Uterus (tissue), 4 donors: ENCODE data around the gene ARHGAP31. TPM values are rescaled to one million over a fixed set of nuclear protein-coding genes. Genes with fewer than 3 reads are reported as not detected.

Experiments used
- DNase-seq, 2 donors: peaks; one replicate each; pipeline ENCODE4 v3.0.0-alpha.2; 2019 to 2020
- H3K27ac ChIP-seq, 2 donors: fragments of 200-600 bp; sonication (generic); 1 replicate in 1 of 2; 2 replicates in 1 of 2; pipeline ENCODE4 v1.5.1; 2016 to 2018
- H3K27me3 ChIP-seq, 2 donors: fragments of 200-600 bp; sonication (generic); one replicate each; pipeline ENCODE4 v1.5.1; 2018 to 2019; ENCODE audit warnings: control low read depth in 1 of 2
- H3K36me3 ChIP-seq, 2 donors: fragments of 200-600 bp; sonication (generic); one replicate each; pipeline ENCODE4 v1.5.1; 2019; ENCODE audit warnings: control low read depth in 1 of 2
- H3K4me1 ChIP-seq, 2 donors: fragments of 200-600 bp; sonication (generic); one replicate each; pipeline ENCODE4 v1.5.1; 2018 to 2019; ENCODE audit warnings: control low read depth in 1 of 2
- H3K4me3 ChIP-seq, 2 donors: fragments of 200-600 bp; sonication (generic); 1 replicate in 1 of 2; 2 replicates in 1 of 2; pipeline ENCODE4 v1.5.1; 2018 to 2019; ENCODE audit warnings: mild to moderate bottlenecking in 1 of 2
- H3K9me3 ChIP-seq, 2 donors: fragments of 200-600 bp; sonication (generic); one replicate each; pipeline ENCODE4 v1.5.1; 2019; ENCODE audit warnings: control low read depth in 1 of 2
- CTCF ChIP-seq, 4 experiments: fragments of 200-600 bp in 2 of 4; fragments of 450-650 bp in 2 of 4; sonication (generic) in 2 of 4; IDR thresholded peaks; one replicate each; pipeline ENCODE4 v1.5.1; 2016 to 2019; ENCODE audit warnings: antibody characterized with exemption in 4 of 4, mild to moderate bottlenecking in 2 of 4, moderate library complexity in 1 of 4
- POLR2A ChIP-seq, 2 donors: fragments of 450-650 bp; IDR thresholded peaks; one replicate each; pipeline ENCODE4 v1.6.1; 2016; ENCODE audit warnings: antibody characterized with exemption in 2 of 2, mild to moderate bottlenecking in 1 of 2, moderate library complexity in 1 of 2
- intact Hi-C: fragments of 100-400 bp; cut with DNase I; formaldehyde crosslinking; loops from one replicate; pipeline ENCODE4 v1.15.1; 2023; ENCODE audit warnings: low total_unique reads
- total RNA-seq, 4 donors: library from RNA; depleted of rRNA in 3 of 4; stranded (reverse); fragments of >200 nt in 3 of 4; gene quantifications; one replicate each; pipeline versions ENCODE4 v1.1.0 to v1.2.4, GENCODE V29; 2014 to 2023
- donor health status: DM: yes; HTN: yes; CAD: no.

The ARHGAP31 gene
- total RNA-seq, 4 donors from 2014 or later = 17.6 to 53.2 (median 29.4) TPM

DNA sequence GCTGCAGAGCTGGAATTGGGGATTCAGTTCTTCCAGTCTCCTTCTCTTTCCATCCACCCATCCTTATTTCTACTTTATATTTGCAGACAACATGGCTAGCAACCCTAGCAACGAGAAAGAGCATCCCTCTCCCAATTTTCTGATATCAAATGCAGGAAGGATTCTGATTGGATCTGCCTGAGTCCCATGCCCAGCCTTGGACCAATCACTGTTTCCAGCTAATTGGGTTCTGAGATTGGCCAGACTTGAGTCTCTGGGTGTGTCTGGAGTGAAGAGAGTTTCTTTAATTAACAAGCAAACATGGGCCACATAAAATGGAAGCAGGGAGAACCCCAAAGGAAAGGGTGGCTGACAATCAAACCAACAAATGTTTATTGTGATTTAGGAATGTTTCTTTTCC is 108.6 kb downstream of the ARHGAP31 start:
- TF ChIP-seq CTCF (IDR thresholded peaks at IDR 0.05) (no peak), POLR2A (IDR thresholded peaks at IDR 0.05) (no peak)
- no peaks in the 10 kb centered on the region for H3K9me3 ChIP-seq
- H3K36me3 ChIP-seq = no peaks in the 10 kb centered on the region
- intact Hi-C loops = no loop called here
- H3K4me3 ChIP-seq = no peak overlapping the region
- no peak overlapping the region for H3K27ac ChIP-seq
- no peaks in the 10 kb centered on the region for H3K4me1 ChIP-seq
- DNase-seq = no peak
- no peaks in the 10 kb centered on the region for H3K27me3 ChIP-seq

DNA sequence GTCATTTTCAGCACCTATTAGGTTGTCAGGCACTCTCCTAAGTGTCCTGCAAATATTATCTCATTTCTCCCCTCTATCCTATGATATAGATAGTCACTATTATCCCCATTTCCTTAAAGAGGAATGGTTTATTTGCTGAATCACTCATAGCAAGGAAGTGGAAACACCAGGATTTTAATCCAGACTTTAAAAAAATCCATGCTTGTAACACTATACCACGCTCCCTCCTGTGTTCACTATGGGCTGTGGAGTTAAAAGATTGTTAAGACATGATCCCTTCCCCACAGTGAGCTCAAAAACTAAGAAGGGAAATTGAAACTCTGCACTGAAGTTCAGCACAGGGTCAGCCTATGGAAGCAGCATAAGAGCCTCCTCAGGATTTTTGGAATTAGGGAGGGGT is 109.0 kb downstream of the ARHGAP31 start:
- H3K9me3 ChIP-seq = no peaks in the 10 kb centered on the region
- no peaks in the 10 kb centered on the region for H3K27me3 ChIP-seq
- H3K36me3 ChIP-seq = no peaks in the 10 kb centered on the region
- DNase-seq = no peak
- H3K27ac ChIP-seq = no peak overlapping the region
- H3K4me1 ChIP-seq = no peaks in the 10 kb centered on the region
- H3K4me3 ChIP-seq = no peak overlapping the region
- TF ChIP-seq CTCF (IDR thresholded peaks at IDR 0.05) (no peak), POLR2A (IDR thresholded peaks at IDR 0.05) (no peak)
- intact Hi-C loops = no loop called here

DNA sequence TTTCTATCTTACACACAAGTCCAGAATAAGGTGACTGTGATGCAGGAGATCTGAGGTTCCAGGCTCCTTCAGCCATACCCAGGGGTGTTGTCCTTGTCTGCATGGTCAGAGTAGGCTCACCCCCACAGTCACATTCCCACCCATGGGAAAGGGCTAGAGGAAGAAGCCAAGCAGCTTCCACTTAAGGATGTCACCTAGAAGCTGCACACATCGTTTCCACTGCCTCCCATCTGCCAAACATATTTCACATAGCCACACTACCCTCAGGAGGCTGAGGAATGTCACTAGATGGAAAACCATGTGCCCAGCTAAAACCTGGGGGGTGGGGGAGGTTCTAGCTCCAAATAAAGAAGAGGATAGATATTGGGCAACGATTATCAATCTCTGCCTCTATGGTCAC is 111.1 kb downstream of the ARHGAP31 start:
- no peaks in the 10 kb centered on the region for H3K27me3 ChIP-seq
- no peaks in the 10 kb centered on the region for H3K36me3 ChIP-seq
- H3K4me3 ChIP-seq = no peak overlapping the region
- no peak overlapping the region for H3K27ac ChIP-seq
- DNase-seq = no peak
- intact Hi-C loops = no loop called here
- H3K4me1 ChIP-seq = no peaks in the 10 kb centered on the region
- TF ChIP-seq POLR2A (IDR thresholded peaks at IDR 0.05) (no peak), CTCF (IDR thresholded peaks at IDR 0.05) (no peak)
- H3K9me3 ChIP-seq = no peaks in the 10 kb centered on the region

- DNase-seq = no peak
These were observed 114.2 kb downstream of the ARHGAP31 start for GRCh38 chr3:119408243-119408950.

More at GRCh38 chr3:119408243-119408950, 114.2 kb downstream of the ARHGAP31 start:
- Histone ChIP-seq H3K27ac (no peak overlapping the region), H3K27me3 (no peaks in the 10 kb centered on the region), H3K9me3 (no peaks in the 10 kb centered on the region), H3K4me1 (no peaks in the 10 kb centered on the region), H3K36me3 (no peaks in the 10 kb centered on the region), H3K4me3 (no peak overlapping the region)
- intact Hi-C loops = no loop called here
- TF ChIP-seq CTCF (IDR thresholded peaks at IDR 0.05) (no peak), POLR2A (IDR thresholded peaks at IDR 0.05) (no peak)
